Spleen (tissue), 11 donors: ENCODE measurements around the gene SLC22A23. TPM values are rescaled to one million over a fixed set of nuclear protein-coding genes. Genes with fewer than 3 reads are reported as not detected.

Experiments used
- DNase-seq: peaks from one replicate; pipeline ENCODE4 v3.0.0-alpha.2; 2020
- H3K27ac ChIP-seq, 8 donors: fragments of 200-600 bp; sonication (generic) in 7 of 8; 1 replicate in 4 of 8; 2 replicates in 4 of 8; pipeline versions ENCODE4 v1.5.0 to v1.8.0; 2016 to 2021; ENCODE audit warnings: inconsistent platforms in 4 of 8, mild to moderate bottlenecking in 4 of 8, moderate library complexity in 1 of 8
- H3K27me3 ChIP-seq, 7 donors: fragments of 200-600 bp; sonication (generic) in 6 of 7; replicated peaks in 1 of 7; 1 replicate in 4 of 7; 2 replicates in 3 of 7; pipeline versions ENCODE4 v1.5.0 to v1.8.0; 2016 to 2021; ENCODE audit warnings: inconsistent platforms in 3 of 7, mild to moderate bottlenecking in 1 of 7
- H3K36me3 ChIP-seq, 6 donors: fragments of 200-600 bp; sonication (generic) in 5 of 6; 1 replicate in 4 of 6; 2 replicates in 2 of 6; pipeline versions ENCODE4 v1.5.0 to v1.8.0; 2016 to 2021; ENCODE audit warnings: inconsistent platforms in 2 of 6
- H3K4me1 ChIP-seq, 6 donors: fragments of 200-600 bp; sonication (generic) in 5 of 6; 1 replicate in 3 of 6; 2 replicates in 3 of 6; pipeline versions ENCODE4 v1.5.0 to v1.8.0; 2016 to 2021; ENCODE audit warnings: inconsistent platforms in 3 of 6
- H3K4me3 ChIP-seq, 8 donors: fragments of 200-600 bp; sonication (generic) in 7 of 8; 1 replicate in 4 of 8; 2 replicates in 4 of 8; pipeline versions ENCODE4 v1.5.0 to v1.8.0; 2016 to 2021; ENCODE audit warnings: inconsistent platforms in 4 of 8, mild to moderate bottlenecking in 4 of 8, moderate library complexity in 2 of 8
- H3K9me3 ChIP-seq, 8 donors: fragments of 200-600 bp; sonication (generic) in 7 of 8; 1 replicate in 4 of 8; 2 replicates in 4 of 8; pipeline versions ENCODE4 v1.5.0 to v1.8.0; 2016 to 2021; ENCODE audit warnings: inconsistent platforms in 4 of 8
- POLR2A ChIP-seq, 3 donors: fragments of 450-650 bp; IDR thresholded peaks; one replicate each; pipeline ENCODE4 v1.5.1; 2017; ENCODE audit warnings: antibody characterized with exemption in 3 of 3, mild to moderate bottlenecking in 1 of 3
- POLR2AphosphoS5 ChIP-seq, 3 donors: sonication (generic); formaldehyde crosslinking; IDR thresholded peaks; one replicate each; pipeline ENCODE4 v1.5.1; 2017; ENCODE audit warnings: antibody characterized with exemption in 3 of 3
- WGBS, 5 donors: extraction: QIAGEN DNeasy Blood & Tissue Kit in 3 of 5; methylation state at CpG; one replicate each; pipeline versions ENCODE4 v1.1.5 to v1.1.7; 2013 to 2018; 5-methylcytosine and 5-hydroxymethylcytosine counted together
- intact Hi-C: fragments of 100-400 bp; cut with DNase I; formaldehyde crosslinking; loops from one replicate; pipeline ENCODE4 v1.15.0; 2023; ENCODE audit warnings: low total_unique reads
- polyA plus RNA-seq, 3 donors: library from polyadenylated mRNA; stranded (reverse); fragments of 200-250 nt; gene quantifications; one replicate each; pipeline ENCODE4 v1.2.1, GENCODE V29; 2013
- total RNA-seq, 7 donors: library from RNA; depleted of rRNA in 3 of 7; stranded (reverse); fragments of >200 nt in 3 of 7; fragmentation: NEBNext Ultra II Directional in 4 of 7; extraction: Animal tissue kit (Norgen Biotek cat#: 25700) in 4 of 7; gene quantifications; one replicate each; pipeline versions ENCODE4 v1.1.0 to v1.2.1, GENCODE V29; 2016 to 2021
- TF ChIP-seq, protein P1 (sequence below), 11 experiments: fragments of 200-600 bp in 7 of 11; fragments of 450-650 bp in 4 of 11; sonication (generic) in 4 of 11; IDR thresholded peaks in 8 of 11; conservative IDR thresholded peaks in 3 of 11; 1 replicate in 7 of 11; 2 replicates in 4 of 11; pipeline versions ENCODE4 v1.4.0 to v1.8.0; 2016 to 2021; ENCODE audit warnings: antibody characterized with exemption in 11 of 11, inconsistent platforms in 4 of 11, mild to moderate bottlenecking in 1 of 11
- donor health status: healthy with polysubstance abuse.
- donor health status: DM: no; HTN: no; CAD: no; lungs with moderate emphysema.
- donor health status: DM: no; HTN: no; CAD: no.
- donor health status: Bipolar disorder and iron deficiency.
- donor health status: healthy.
- donor health status: DM: no; HTN: no; CAD: no.
- donor health status: DM: yes; HTN: yes; CAD: no.

SLC22A23 gene
- total and polyA plus RNA-seq, 10 donors, result 1.9 to 22.6 (median 18.3) TPM

DNA sequence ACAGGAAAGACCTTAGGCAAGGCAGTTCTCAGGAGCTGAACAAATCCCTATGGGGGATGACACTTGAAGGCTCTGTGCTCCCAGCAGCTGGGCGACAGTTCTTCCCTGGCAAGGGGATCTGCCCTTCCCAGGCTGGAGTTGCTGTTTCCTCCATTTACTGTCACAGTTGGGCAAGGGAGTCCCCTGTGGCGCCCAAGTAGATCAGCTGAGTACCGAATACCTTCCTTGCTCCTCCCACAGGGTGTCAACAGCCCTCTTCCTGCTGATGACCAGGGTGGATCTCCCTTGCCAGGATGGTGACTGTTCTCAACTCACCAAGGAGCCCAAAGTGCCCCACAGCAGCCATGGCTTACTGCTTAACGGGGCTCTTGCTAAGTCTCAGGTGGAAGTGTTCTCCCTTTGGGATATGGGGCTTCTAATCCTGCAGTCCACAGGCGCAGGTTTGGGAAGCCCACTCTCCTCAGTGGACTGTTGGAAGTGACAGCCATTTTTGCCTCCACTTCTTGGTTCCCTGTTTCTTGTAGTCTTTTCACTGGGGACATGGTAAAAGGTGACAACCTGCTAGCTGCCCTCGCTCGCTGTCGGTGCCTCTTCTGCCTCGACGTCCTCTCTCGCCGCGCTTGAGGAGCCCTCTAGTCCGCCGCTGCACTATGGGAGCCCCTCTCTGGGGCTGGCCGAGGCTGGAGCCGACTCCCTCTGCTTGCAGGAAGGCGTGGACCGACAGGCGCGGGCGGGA is 203.8 kb downstream of the SLC22A23 start:
- intact Hi-C loops, result loop anchor here (5.0 to 10.0 kb wide), 2 partner anchors 88 to 126 kb away; no protein-coding TSS in a partner anchor
- WGBS, 5 donors, result 89 to 94% (median 94%) methylated on average over 21 to 22 of the region's 22 CpGs
- DNase-seq, result no peak
- H3K4me1 ChIP-seq, result peaks cover 7 to 14% (median 9%) of the 10 kb centered on the region in 6 donors
- H3K9me3 ChIP-seq, result peaks cover 0 to 4% (median 0%) of the 10 kb centered on the region in 8 donors
- peaks cover 0 to 32% (median 7%) of the 10 kb centered on the region in 7 donors for H3K27me3 ChIP-seq
- H3K27ac ChIP-seq, result no peak overlapping the region
- no peak overlapping the region for H3K4me3 ChIP-seq
- no peak for TF ChIP-seq POLR2AphosphoS5 (IDR thresholded peaks at IDR 0.05)
- no peak for TF ChIP-seq POLR2A (IDR thresholded peaks at IDR 0.05)
- TF ChIP-seq, protein P1, sequence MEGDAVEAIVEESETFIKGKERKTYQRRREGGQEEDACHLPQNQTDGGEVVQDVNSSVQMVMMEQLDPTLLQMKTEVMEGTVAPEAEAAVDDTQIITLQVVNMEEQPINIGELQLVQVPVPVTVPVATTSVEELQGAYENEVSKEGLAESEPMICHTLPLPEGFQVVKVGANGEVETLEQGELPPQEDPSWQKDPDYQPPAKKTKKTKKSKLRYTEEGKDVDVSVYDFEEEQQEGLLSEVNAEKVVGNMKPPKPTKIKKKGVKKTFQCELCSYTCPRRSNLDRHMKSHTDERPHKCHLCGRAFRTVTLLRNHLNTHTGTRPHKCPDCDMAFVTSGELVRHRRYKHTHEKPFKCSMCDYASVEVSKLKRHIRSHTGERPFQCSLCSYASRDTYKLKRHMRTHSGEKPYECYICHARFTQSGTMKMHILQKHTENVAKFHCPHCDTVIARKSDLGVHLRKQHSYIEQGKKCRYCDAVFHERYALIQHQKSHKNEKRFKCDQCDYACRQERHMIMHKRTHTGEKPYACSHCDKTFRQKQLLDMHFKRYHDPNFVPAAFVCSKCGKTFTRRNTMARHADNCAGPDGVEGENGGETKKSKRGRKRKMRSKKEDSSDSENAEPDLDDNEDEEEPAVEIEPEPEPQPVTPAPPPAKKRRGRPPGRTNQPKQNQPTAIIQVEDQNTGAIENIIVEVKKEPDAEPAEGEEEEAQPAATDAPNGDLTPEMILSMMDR (IDR thresholded peaks at IDR 0.05 in 8 of 11, conservative IDR thresholded peaks at IDR 0.05 in 3 of 11), result no peak
- no peaks in the 10 kb centered on the region for H3K36me3 ChIP-seq

DNA sequence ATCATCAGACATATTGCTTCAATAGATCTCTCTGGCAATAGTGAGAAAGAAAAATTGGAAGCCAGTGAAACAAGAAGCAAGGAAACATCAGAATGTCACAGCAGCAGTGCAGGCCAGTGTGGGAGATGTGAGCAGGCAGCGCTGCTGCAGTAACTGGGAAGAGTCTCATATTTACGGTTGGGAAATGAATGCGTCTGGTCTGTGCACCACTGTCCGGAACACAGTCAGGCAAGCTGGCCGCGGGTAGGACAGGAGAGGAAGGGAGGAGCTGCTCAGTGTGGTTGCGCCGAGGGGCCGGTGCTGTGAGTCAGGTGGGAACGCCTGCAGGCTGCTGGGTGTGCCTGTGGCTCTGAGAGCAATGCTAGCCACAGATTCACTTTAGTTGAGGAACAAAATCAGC is 204.5 kb downstream of the SLC22A23 start:
- intact Hi-C loops, result loop anchor here (5.0 to 10.0 kb wide), 2 partner anchors 88 to 125 kb away; no protein-coding TSS in a partner anchor
- Histone ChIP-seq H3K27me3 (peaks cover 0 to 39% (median 14%) of the 10 kb centered on the region in 7 donors), H3K9me3 (peaks cover 0 to 4% (median 0%) of the 10 kb centered on the region in 8 donors), H3K4me3 (no peak overlapping the region), H3K4me1 (peaks cover 7 to 14% (median 9%) of the 10 kb centered on the region in 6 donors), H3K27ac (no peak overlapping the region), H3K36me3 (no peaks in the 10 kb centered on the region)
- DNase-seq, result no peak
- TF ChIP-seq, protein P1 (IDR thresholded peaks at IDR 0.05 in 8 of 11, conservative IDR thresholded peaks at IDR 0.05 in 3 of 11), result no peak
- no peak for TF ChIP-seq POLR2AphosphoS5 (IDR thresholded peaks at IDR 0.05)
- TF ChIP-seq POLR2A (IDR thresholded peaks at IDR 0.05), result no peak
- WGBS, 5 donors, result 79 to 89% (median 87%) methylated on average over 10 of the region's 10 CpGs

DNA sequence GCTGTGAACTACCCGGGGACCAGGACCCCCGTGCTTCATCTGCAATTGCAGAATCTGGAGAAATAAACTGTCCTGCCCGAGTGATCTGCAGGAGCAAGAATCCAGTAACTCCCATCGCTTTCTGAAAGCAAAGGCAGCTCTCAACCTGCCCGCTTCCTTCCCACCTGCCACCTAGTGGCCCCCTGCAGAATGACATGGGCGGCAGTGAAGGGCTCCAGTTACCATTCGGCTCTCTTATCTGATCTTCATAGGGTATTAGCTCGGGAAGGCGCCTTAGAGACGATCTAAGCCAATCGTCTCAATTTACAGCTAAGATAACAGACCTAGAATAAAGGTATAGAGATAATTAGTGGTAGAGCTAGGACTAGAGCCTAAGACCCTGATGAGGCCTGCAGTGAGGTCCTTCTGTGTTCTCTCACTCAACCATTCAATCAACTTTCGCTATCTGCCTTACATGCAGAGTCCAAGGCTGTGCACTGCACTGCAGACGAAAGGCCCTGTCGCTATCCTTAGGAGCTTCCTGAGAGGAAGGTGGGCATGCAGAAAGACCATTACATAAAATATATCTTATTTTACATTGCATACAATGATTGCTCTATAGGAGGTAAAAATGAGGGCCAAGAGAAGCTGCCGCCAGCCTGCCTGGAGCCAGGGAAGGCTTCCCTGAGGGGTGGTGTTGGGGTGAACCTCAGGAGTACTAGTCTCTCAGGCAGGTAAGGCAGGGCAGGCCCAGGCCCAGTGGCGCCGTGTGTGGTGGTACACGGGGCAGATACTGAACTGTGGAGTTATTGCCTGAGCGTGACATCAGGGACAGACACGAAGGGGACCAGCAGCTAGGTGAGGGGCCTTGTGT is 205.2 kb downstream of the SLC22A23 start:
- Histone ChIP-seq H3K4me3 (peak overlapping the region in 2 of 8 donors; percentile 4 to 25), H3K4me1 (peaks cover 7 to 14% (median 9%) of the 10 kb centered on the region in 6 donors), H3K27ac (no peak overlapping the region), H3K36me3 (no peaks in the 10 kb centered on the region), H3K9me3 (peaks cover 0 to 4% (median 0%) of the 10 kb centered on the region in 8 donors), H3K27me3 (peaks cover 0 to 45% (median 15%) of the 10 kb centered on the region in 7 donors)
- TF ChIP-seq POLR2A (IDR thresholded peaks at IDR 0.05), result no peak
- TF ChIP-seq, protein P1 (IDR thresholded peaks at IDR 0.05 in 8 of 11, conservative IDR thresholded peaks at IDR 0.05 in 3 of 11), result peak; percentile 92 to 98 (median 96)
- peak in 2 of 3 donors; percentile 16 to 30 for TF ChIP-seq POLR2AphosphoS5 (IDR thresholded peaks at IDR 0.05)
- peak; percentile 92 for DNase-seq
- WGBS, 5 donors, result 35 to 39% (median 37%) methylated on average over 20 of the region's 20 CpGs
- intact Hi-C loops, result loop anchor here (5.0 to 10.0 kb wide), 2 partner anchors 87 to 124 kb away; no protein-coding TSS in a partner anchor
